Endothelial cell (in vitro differentiated cells): ENCODE data around the gene SDK2. TPM values are rescaled to one million over a fixed set of nuclear protein-coding genes. Genes with fewer than 3 reads are reported as not detected.

Source experiments
- DNase-seq: peaks from one replicate; pipeline ENCODE4 v3.0.0; 2021; ENCODE audit warnings: low spot score
- H3K27ac Mint-ChIP-seq: one replicate; pipeline ENCODE4 v1.8.0; 2021; ENCODE audit warnings: mixed read lengths, inconsistent platforms; ENCODE audit not compliant: unreplicated experiment
- H3K27me3 Mint-ChIP-seq: one replicate; pipeline ENCODE4 v1.8.0; 2021; ENCODE audit warnings: mild to moderate bottlenecking, moderate library complexity, mixed read lengths, inconsistent platforms; ENCODE audit not compliant: unreplicated experiment
- H3K36me3 Mint-ChIP-seq: one replicate; pipeline ENCODE4 v1.8.0; 2021; ENCODE audit warnings: mild to moderate bottlenecking, low read depth, mixed read lengths, inconsistent platforms; ENCODE audit not compliant: unreplicated experiment
- H3K4me1 Mint-ChIP-seq: one replicate; pipeline ENCODE4 v1.8.0; 2021; ENCODE audit warnings: mild to moderate bottlenecking, mixed read lengths, inconsistent platforms; ENCODE audit not compliant: unreplicated experiment
- H3K4me3 Mint-ChIP-seq: one replicate; pipeline ENCODE4 v1.8.0; 2021; ENCODE audit warnings: mild to moderate bottlenecking, mixed read lengths, inconsistent platforms; ENCODE audit not compliant: unreplicated experiment
- H3K9me3 Mint-ChIP-seq: one replicate; pipeline ENCODE4 v1.8.0; 2021; ENCODE audit warnings: mixed read lengths, inconsistent platforms; ENCODE audit not compliant: unreplicated experiment
- total RNA-seq: library from RNA; stranded (reverse); fragmentation: NEBNext Ultra II Directional; extraction: Animal tissue kit (Norgen Biotek cat#: 25700); gene quantifications from one replicate; pipeline ENCODE4 v1.2.1, GENCODE V29; 2021; ENCODE audit not compliant: unreplicated experiment
- TF ChIP-seq, protein P1 (sequence below): fragments of 200-600 bp; sonication (generic); IDR thresholded peaks from one replicate; pipeline ENCODE4 v1.5.0; 2021; ENCODE audit warnings: antibody characterized with exemption; ENCODE audit not compliant: unreplicated experiment

The SDK2 gene
- total RNA-seq, 1 donor from 2014 or later = 2.4 TPM

DNA sequence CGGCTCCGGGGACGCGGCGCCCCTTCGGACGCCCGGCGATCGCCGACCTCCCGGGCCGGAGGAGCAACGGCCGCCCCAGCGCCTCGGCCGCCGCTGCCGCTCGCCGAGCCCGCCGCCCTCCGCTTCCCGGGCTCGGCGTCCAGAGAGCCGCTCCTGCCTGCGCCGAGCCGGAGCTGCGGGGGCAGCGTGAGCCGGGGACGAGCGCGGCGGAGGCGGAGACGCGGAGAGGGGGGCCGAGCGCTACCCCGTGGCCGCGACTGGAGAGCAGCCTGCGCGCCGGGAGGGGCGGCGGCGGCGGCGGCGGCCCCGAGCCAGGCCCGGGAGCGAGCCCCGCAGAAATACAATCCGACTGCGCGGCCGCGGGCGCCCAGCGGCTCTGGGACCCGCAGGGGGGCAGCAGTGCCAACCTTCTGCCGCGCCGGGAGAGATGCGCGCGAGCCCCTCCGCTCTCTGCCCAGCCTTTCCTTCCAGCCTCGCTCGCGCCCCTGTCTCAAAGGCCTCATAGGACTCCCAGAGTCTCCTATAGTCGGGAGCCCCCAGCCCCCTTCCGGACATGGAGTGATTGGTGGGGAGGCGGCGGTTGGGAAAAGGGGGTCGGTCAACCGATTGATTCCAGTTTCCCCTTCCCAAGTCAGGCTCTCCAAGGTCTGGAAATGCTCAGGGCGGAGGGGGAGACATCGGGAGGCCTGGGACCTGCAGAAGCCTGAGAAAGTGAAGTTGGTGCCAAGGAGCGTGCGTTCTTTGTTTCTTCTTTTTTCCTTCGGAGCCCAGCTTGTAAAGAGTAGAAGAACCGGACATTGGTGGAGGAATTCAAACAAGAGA is 1.0 kb upstream of the SDK2 start:
- Mint-ChIP-seq H3K27me3 (peaks cover 12% of the 10 kb centered on the region), H3K4me3 (peak overlapping the region; percentile 77), H3K27ac (no peak overlapping the region), H3K9me3 (no peaks in the 10 kb centered on the region), H3K4me1 (peaks cover 9% of the 10 kb centered on the region), H3K36me3 (no peaks in the 10 kb centered on the region)
- DNase-seq = peak; percentile 51
- TF ChIP-seq, protein P1, sequence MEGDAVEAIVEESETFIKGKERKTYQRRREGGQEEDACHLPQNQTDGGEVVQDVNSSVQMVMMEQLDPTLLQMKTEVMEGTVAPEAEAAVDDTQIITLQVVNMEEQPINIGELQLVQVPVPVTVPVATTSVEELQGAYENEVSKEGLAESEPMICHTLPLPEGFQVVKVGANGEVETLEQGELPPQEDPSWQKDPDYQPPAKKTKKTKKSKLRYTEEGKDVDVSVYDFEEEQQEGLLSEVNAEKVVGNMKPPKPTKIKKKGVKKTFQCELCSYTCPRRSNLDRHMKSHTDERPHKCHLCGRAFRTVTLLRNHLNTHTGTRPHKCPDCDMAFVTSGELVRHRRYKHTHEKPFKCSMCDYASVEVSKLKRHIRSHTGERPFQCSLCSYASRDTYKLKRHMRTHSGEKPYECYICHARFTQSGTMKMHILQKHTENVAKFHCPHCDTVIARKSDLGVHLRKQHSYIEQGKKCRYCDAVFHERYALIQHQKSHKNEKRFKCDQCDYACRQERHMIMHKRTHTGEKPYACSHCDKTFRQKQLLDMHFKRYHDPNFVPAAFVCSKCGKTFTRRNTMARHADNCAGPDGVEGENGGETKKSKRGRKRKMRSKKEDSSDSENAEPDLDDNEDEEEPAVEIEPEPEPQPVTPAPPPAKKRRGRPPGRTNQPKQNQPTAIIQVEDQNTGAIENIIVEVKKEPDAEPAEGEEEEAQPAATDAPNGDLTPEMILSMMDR = no peak

DNA sequence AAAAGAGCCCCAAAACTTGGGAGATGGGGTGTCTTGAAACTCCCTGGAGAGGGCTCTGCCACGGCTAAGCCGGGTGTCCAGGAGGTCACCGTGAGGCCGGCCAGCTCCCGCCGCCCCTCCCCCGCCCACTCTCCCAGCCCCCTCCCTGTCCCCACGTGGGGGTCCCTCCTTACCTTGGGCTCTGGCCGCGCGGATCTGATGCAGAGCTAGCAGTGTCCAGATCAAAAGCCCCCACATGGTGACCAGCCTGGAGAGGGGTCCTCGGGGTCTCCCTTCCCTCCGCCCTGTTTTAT is 447 bp downstream of the SDK2 start:
- Mint-ChIP-seq H3K27me3 (peaks cover 11% of the 10 kb centered on the region), H3K27ac (no peak overlapping the region), H3K36me3 (no peaks in the 10 kb centered on the region), H3K4me1 (peaks cover 9% of the 10 kb centered on the region), H3K9me3 (no peaks in the 10 kb centered on the region), H3K4me3 (peak overlapping the region; percentile 85)
- no peak for DNase-seq
- TF ChIP-seq, protein P1 = no peak

DNA sequence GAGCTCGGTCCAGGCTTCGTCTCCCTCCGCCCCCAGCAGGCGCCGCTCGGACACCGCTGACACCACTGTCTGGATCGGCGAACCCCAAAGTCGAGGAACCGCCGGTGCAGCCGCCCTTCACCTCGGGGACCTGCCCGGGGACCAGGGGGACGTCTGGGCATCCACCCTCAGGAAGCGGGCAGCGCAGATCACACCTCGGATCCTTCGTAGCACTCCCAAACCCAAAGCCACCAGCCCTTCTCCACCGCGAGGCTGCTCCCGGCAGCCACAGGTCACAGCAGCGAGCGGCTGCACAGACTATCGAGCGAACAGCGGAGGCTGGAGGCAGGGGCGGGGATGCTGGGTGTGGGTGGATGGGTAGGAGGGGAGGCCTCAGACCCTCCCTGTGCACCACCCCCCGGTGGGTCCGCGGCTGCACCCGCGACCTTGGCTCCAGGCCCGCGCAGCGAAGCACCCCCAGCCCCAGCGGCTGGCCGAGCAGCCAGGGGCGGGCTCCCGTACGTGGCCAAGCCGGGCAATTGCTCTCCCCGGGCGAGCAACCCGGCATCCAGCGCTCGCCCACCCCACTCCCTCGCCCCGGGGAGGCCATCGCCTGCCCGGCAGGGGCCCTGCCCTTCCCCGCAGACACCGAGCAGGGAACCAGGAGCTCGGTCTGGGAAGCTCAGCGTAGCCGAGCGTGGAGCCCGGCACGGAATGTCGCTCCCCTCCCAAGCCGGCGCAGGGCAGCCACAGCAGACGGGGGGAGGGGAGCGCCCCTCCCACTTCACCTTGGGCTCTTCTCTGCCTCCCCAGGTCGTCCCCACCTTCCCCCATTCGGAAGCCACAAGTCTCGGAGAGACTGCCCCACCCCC is 1.0 kb downstream of the SDK2 start:
- Mint-ChIP-seq H3K27ac (no peak overlapping the region), H3K4me1 (peaks cover 9% of the 10 kb centered on the region), H3K9me3 (no peaks in the 10 kb centered on the region), H3K36me3 (no peaks in the 10 kb centered on the region), H3K4me3 (peak overlapping the region; percentile 73), H3K27me3 (peaks cover 11% of the 10 kb centered on the region)
- DNase-seq = peak; percentile 49
- TF ChIP-seq, protein P1 = no peak

DNA sequence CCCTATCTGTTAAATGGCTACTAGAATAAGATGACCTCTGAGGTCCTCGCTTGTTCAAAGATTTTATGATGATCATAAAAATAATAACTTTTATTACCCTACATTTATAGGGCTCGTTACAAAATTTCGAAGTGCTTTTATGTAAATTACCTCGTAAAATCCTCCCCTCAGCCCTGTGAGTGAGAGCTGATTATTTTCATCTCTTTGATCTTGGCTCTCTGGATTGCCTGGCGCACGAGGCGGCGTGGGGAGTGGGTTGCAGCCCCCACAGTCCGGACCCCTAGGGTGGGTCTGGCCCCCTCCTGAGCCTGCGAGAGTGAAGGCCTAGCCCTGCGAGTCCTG is 1.6 kb downstream of the SDK2 start:
- H3K4me3 Mint-ChIP-seq = no peak overlapping the region
- no peaks in the 10 kb centered on the region for H3K9me3 Mint-ChIP-seq
- peaks cover 9% of the 10 kb centered on the region for H3K4me1 Mint-ChIP-seq
- DNase-seq = no peak
- H3K27me3 Mint-ChIP-seq = peaks cover 10% of the 10 kb centered on the region
- H3K36me3 Mint-ChIP-seq = no peaks in the 10 kb centered on the region
- TF ChIP-seq, protein P1 = no peak
- H3K27ac Mint-ChIP-seq = no peak overlapping the region
